H1 (cell line): Measurements from ENCODE around the gene MOB2. TPM values are rescaled to one million over a fixed set of nuclear protein-coding genes. Genes with fewer than 3 reads are reported as not detected.

Experiments used
- CTCF ChIA-PET: fragments of 300-600 bp; sonication (Branson Sonifier 250); formaldehyde crosslinking; loops from one replicate; lab custom pipeline; 2021; ENCODE audit not compliant: partially characterized antibody; lab: Charles Lee
- POLR2A ChIA-PET: fragments of 300-600 bp; sonication (Branson Sonifier 250); formaldehyde crosslinking; loops from one replicate; lab custom pipeline; 2021; ENCODE audit warnings: inconsistent platforms; ENCODE audit not compliant: partially characterized antibody; lab: Charles Lee
- DNase-seq, 2 experiments: peaks; one replicate each; pipeline versions ENCODE4 v3.0.0 to v3.0.0-alpha.2; 2010 to 2022; ENCODE audit warnings: low spot score in 2 of 2, low read depth in 1 of 2, mixed read lengths in 1 of 2
- FAIRE-seq: peaks from 2 replicates; lab custom pipeline; 2011; peaks lifted over from hg19 to GRCh38; lab: Jason Lieb, UNC
- H2AFZ ChIP-seq: 2 replicates; pipeline ENCODE4 v1.8.1; 2012; ENCODE audit warnings: low read length, inconsistent platforms
- H2AK5ac ChIP-seq: 2 replicates; pipeline ENCODE4 v1.6.1; 2013; ENCODE audit warnings: low read depth, low read length
- H2BK120ac ChIP-seq: replicated peaks from 2 replicates; pipeline ENCODE3; 2013; ENCODE audit warnings: low read depth, low read length, inconsistent platforms
- H2BK12ac ChIP-seq: 2 replicates; pipeline ENCODE4 v1.6.1; 2013; ENCODE audit warnings: low read depth, low read length
- H2BK15ac ChIP-seq: 2 replicates; pipeline ENCODE4 v1.6.1; 2013; ENCODE audit warnings: low read length
- H2BK20ac ChIP-seq: 2 replicates; pipeline ENCODE4 v1.6.1; 2013; ENCODE audit warnings: low read length
- H2BK5ac ChIP-seq: 2 replicates; pipeline ENCODE4 v1.6.1; 2013; ENCODE audit warnings: low read depth, low read length
- H3K14ac ChIP-seq: 2 replicates; pipeline ENCODE4 v1.6.1; 2013; ENCODE audit warnings: inconsistent platforms; ENCODE audit not compliant: insufficient read length
- H3K18ac ChIP-seq: 2 replicates; pipeline ENCODE4 v1.6.1; 2013; ENCODE audit warnings: low read length; ENCODE audit errors: extremely low read depth
- H3K23ac ChIP-seq: 2 replicates; pipeline ENCODE4 v1.6.1; 2013; ENCODE audit warnings: inconsistent platforms; ENCODE audit not compliant: insufficient read length
- H3K23me2 ChIP-seq: 2 replicates; pipeline ENCODE4 v1.6.1; 2013; ENCODE audit warnings: low read depth, low read length
- H3K27ac ChIP-seq: 2 replicates; pipeline ENCODE4 v1.6.1; 2011; ENCODE audit warnings: low read depth, low read length, inconsistent platforms
- H3K27me3 ChIP-seq, 4 experiments: replicated peaks in 1 of 4; 1 replicate in 1 of 4; 2 replicates in 3 of 4; pipeline versions ENCODE4 v1.6.1 to v1.8.1; 2011 to 2013; ENCODE audit warnings: low read length in 3 of 4, mild to moderate bottlenecking in 3 of 4, inconsistent platforms in 2 of 4, mixed read lengths in 2 of 4, moderate library complexity in 1 of 4; ENCODE audit not compliant: control insufficient read depth in 3 of 4, insufficient read depth in 3 of 4; ENCODE audit errors: extremely low read depth in 1 of 4
- H3K36me3 ChIP-seq, 4 experiments: 2 replicates each; pipeline versions ENCODE4 v1.6.1 to v1.8.1; 2011 to 2013; ENCODE audit warnings: mild to moderate bottlenecking in 4 of 4, low read length in 3 of 4, moderate library complexity in 2 of 4, control low read depth in 1 of 4, inconsistent platforms in 1 of 4; ENCODE audit not compliant: insufficient read depth in 4 of 4, control insufficient read depth in 2 of 4
- H3K4ac ChIP-seq: replicated peaks from 2 replicates; pipeline ENCODE3; 2013; ENCODE audit warnings: low read length, low read depth, mixed read lengths, inconsistent platforms; ENCODE audit not compliant: insufficient read length
- H3K4me1 ChIP-seq, 4 experiments: replicated peaks in 1 of 4; 1 replicate in 1 of 4; 2 replicates in 3 of 4; pipeline versions ENCODE4 v1.6.1 to v1.8.1; 2011 to 2013; ENCODE audit warnings: low read length in 3 of 4, inconsistent platforms in 2 of 4, mixed read lengths in 1 of 4; ENCODE audit not compliant: insufficient read depth in 4 of 4, control insufficient read depth in 3 of 4
- H3K4me2 ChIP-seq, 2 experiments: 2 replicates each; pipeline versions ENCODE4 v1.6.1 to v1.8.1; 2011 to 2013; ENCODE audit warnings: low read depth in 2 of 2, low read length in 2 of 2, control low read depth in 1 of 2, inconsistent platforms in 1 of 2, mild to moderate bottlenecking in 1 of 2; ENCODE audit not compliant: insufficient read depth in 1 of 2
- H3K4me3 ChIP-seq, 4 experiments: fragments of 200-600, 300-600 bp in 1 of 4; sonication (generic), shearing (Covaris generic), sonication (Bioruptor Twin) in 1 of 4; 2 replicates each; pipeline versions ENCODE4 v1.5.1 to v1.8.1; 2011 to 2016; ENCODE audit warnings: low read length in 4 of 4, low read depth in 3 of 4, control low read depth in 2 of 4, inconsistent platforms in 2 of 4, mild to moderate bottlenecking in 2 of 4, mixed read lengths in 1 of 4, moderate library complexity in 1 of 4; ENCODE audit not compliant: insufficient read depth in 2 of 4; ENCODE audit errors: extremely low read depth in 1 of 4
- H3K56ac ChIP-seq: replicated peaks from 2 replicates; pipeline ENCODE3; 2013; ENCODE audit warnings: low read depth, mild to moderate bottlenecking, mixed read lengths, low read length, inconsistent platforms; ENCODE audit not compliant: insufficient read length
- H3K79me1 ChIP-seq: 2 replicates; pipeline ENCODE4 v1.6.1; 2013; ENCODE audit warnings: low read depth, low read length, control low read depth
- H3K79me2 ChIP-seq, 2 experiments: 2 replicates each; pipeline versions ENCODE4 v1.6.1 to v1.8.1; 2012 to 2013; ENCODE audit warnings: low read length in 2 of 2, mild to moderate bottlenecking in 2 of 2, inconsistent platforms in 1 of 2; ENCODE audit not compliant: insufficient read depth in 2 of 2, control insufficient read depth in 1 of 2
- H3K9ac ChIP-seq, 4 experiments: replicated peaks in 1 of 4; 1 replicate in 1 of 4; 2 replicates in 3 of 4; pipeline versions ENCODE4 v1.6.1 to v1.8.1; 2011 to 2013; ENCODE audit warnings: low read depth in 3 of 4, low read length in 3 of 4, control low read depth in 2 of 4, mild to moderate bottlenecking in 2 of 4, moderate library complexity in 2 of 4, inconsistent platforms in 1 of 4; ENCODE audit errors: extremely low read depth in 1 of 4
- H3K9me3 ChIP-seq, 2 experiments: 2 replicates each; pipeline versions ENCODE4 v1.6.1 to v1.8.1; 2012 to 2013; ENCODE audit warnings: mild to moderate bottlenecking in 2 of 2, moderate library complexity in 2 of 2, control low read depth in 1 of 2, inconsistent platforms in 1 of 2, low read depth in 1 of 2, low read length in 1 of 2, mixed read lengths in 1 of 2; ENCODE audit not compliant: insufficient read depth in 2 of 2
- H4K20me1 ChIP-seq, 2 experiments: replicated peaks in 1 of 2; 2 replicates each; pipeline versions ENCODE3 to v1.8.1; 2011 to 2013; ENCODE audit warnings: inconsistent platforms in 2 of 2, low read length in 2 of 2, mild to moderate bottlenecking in 1 of 2; ENCODE audit not compliant: insufficient read depth in 2 of 2, control insufficient read depth in 1 of 2
- H4K5ac ChIP-seq: 2 replicates; pipeline ENCODE4 v1.6.1; 2013; ENCODE audit warnings: low read length, low read depth, mixed read lengths, inconsistent platforms; ENCODE audit not compliant: insufficient read length
- H4K8ac ChIP-seq: 2 replicates; pipeline ENCODE4 v1.8.0; 2013; ENCODE audit warnings: mild to moderate bottlenecking, moderate library complexity, low read length, inconsistent platforms; ENCODE audit not compliant: insufficient read depth; ENCODE audit errors: extremely low read depth
- H4K91ac ChIP-seq: replicated peaks from 2 replicates; pipeline ENCODE3; 2013; ENCODE audit warnings: low read length, mixed read lengths, inconsistent platforms; ENCODE audit not compliant: insufficient read length
- BACH1 ChIP-seq: IDR thresholded peaks from 2 replicates; pipeline ENCODE4 v1.6.1; 2012; ENCODE audit warnings: low read length, improper control_type of control experiment
- EGR1 ChIP-seq: IDR thresholded peaks from 2 replicates; pipeline ENCODE4 v1.6.1; 2011; ENCODE audit warnings: low read depth, low read length, borderline replicate concordance
- PHF8 ChIP-seq: fragments of 200-600 bp; sonication (generic); conservative IDR thresholded peaks from 2 replicates; pipeline ENCODE4 v1.7.1; 2012; ENCODE audit warnings: low read depth, mild to moderate bottlenecking, inconsistent platforms, low read length, moderate library complexity
- TEAD4 ChIP-seq: IDR thresholded peaks from 2 replicates; pipeline ENCODE4 v1.6.1; 2012; ENCODE audit warnings: low read depth, low read length, inconsistent platforms, mixed read lengths
- WGBS, 2 experiments: shearing (Covaris generic) in 1 of 2; methylation state at CpG; one replicate each; pipeline versions ENCODE4 v1.1.6 to v1.1.7; 2013 to 2015; ENCODE audit warnings: low lambda C conversion rate in 2 of 2, mixed read lengths in 2 of 2, inconsistent platforms in 1 of 2, low coverage in 1 of 2, missing lambda C conversion rate in 1 of 2; ENCODE audit not compliant: insufficient replicate concordance in 2 of 2, insufficient coverage in 1 of 2, insufficient read length in 1 of 2; ENCODE audit errors: extremely low coverage in 1 of 2, missing lambda C conversion rate in 1 of 2; 5-methylcytosine and 5-hydroxymethylcytosine counted together
- polyA plus RNA-seq, 7 experiments: library from polyadenylated mRNA; depleted of rRNA in 3 of 7; stranded (reverse) in 5 of 7; unstranded in 2 of 7; fragments of >200 nt in 5 of 7; fragments of 200-250 nt in 2 of 7; gene quantifications; 1 replicate in 5 of 7; 2 replicates in 1 of 7; 4 replicates in 1 of 7; pipeline versions ENCODE4 v1.2.1 to v1.2.3, GENCODE V29; 2011 to 2013; ENCODE audit warnings: missing spikeins in 2 of 7, mixed read lengths in 2 of 7
- total RNA-seq: library from RNA; stranded (reverse); fragmentation: NEBNext Ultra II Directional; extraction: Animal tissue kit (Norgen Biotek cat#: 25700); gene quantifications from 2 replicates; pipeline ENCODE4 v1.2.1, GENCODE V29; 2021

Gene MOB2
- total and polyA plus RNA-seq, 2 of the 8 experiments (the other 6 are each of a cell fraction or from before 2014, with no cell fraction given), result 18.6 to 28.2 TPM

GRCh38 chr11:1469287-1469910, 17.2 kb downstream of the MOB2 start:
- Histone ChIP-seq H4K20me1 (peaks cover 0 to 5% of the 10 kb centered on the region in 2 experiments), H3K36me3 (peaks cover 0 to 3% (median 0%) of the 10 kb centered on the region in 4 experiments; a peak in 1 of 8 replicates), H3K23me2 (no peaks in the 10 kb centered on the region; the same call in 1 of the 2 replicates), H3K27me3 (no peaks in the 10 kb centered on the region), H3K14ac (no peak overlapping the region), H2BK120ac (no peak overlapping the region), H3K79me1 (no peaks in the 10 kb centered on the region), H4K5ac (no peak overlapping the region), H3K79me2 (no peaks in the 10 kb centered on the region), H3K4me3 (no peak overlapping the region), H3K4me1 (no peaks in the 10 kb centered on the region; a peak in 1 of 7 replicates), H2BK15ac (no peak overlapping the region), H2BK12ac (no peak overlapping the region), H3K4me2 (no peak overlapping the region), H3K27ac (no peak overlapping the region), H3K18ac (no peak overlapping the region), H2BK20ac (no peak overlapping the region), H3K9ac (no peak overlapping the region), H4K8ac (no peak overlapping the region; the same call in 1 of the 2 replicates), H3K56ac (no peak overlapping the region), H2AK5ac (no peak overlapping the region), H2AFZ (no peak overlapping the region), H2BK5ac (0 out of 2 replicates have a peak overlapping the region, but pooled peaks have one; percentile 24), H4K91ac (no peak overlapping the region), H3K4ac (no peak overlapping the region), H3K23ac (no peak overlapping the region), H3K9me3 (no peaks in the 10 kb centered on the region)
- ChIA-PET POLR2A (interaction anchor here (1.0 kb wide), 1 partner anchor 10 kb away, joined by 3 read pairs; no protein-coding TSS in a partner anchor), CTCF (interaction anchor here (5.2 kb wide), 1 partner anchor 12 kb away, joined by 34 read pairs; no protein-coding TSS in a partner anchor)
- FAIRE-seq (no peak), DNase-seq (no peak)
- WGBS, 2 experiments, result 81% methylated on average over 18 of the region's 19 CpGs; no CpG with 5 or more reads in 1 of the 2 experiments
- no peak for TF ChIP-seq PHF8
- TF ChIP-seq TEAD4, result no peak
- TF ChIP-seq EGR1, result no peak
- no peak for TF ChIP-seq BACH1
